ENCODE data around the gene CHN2.
A peak's percentile ranks its signal among the peaks of the same experiment; 100 is the strongest.

The CHN2 gene

GRCh38 chr7:29370531-29371314, 176.1 kb downstream of the CHN2 start:
- DNase-seq = no peak

GRCh38 chr7:29371472-29371871, 176.9 kb downstream of the CHN2 start:
- DNase-seq = no peak

- no peak for DNase-seq
These were observed 177.9 kb downstream of the CHN2 start for GRCh38 chr7:29372351-29373090.

- DNase-seq = no peak
These were observed 181.3 kb downstream of the CHN2 start for GRCh38 chr7:29375641-29376562.

GRCh38 chr7:29377718-29378117, 183.1 kb downstream of the CHN2 start:
- no peak for DNase-seq

- no peak for DNase-seq
These were observed 185.0 kb downstream of the CHN2 start for GRCh38 chr7:29379551-29379950.

- peak; percentile 13 to 79 for DNase-seq
These were observed 186.9 kb downstream of the CHN2 start for GRCh38 chr7:29381206-29382094.

GRCh38 chr7:29384277-29384676, 189.7 kb downstream of the CHN2 start:
- DNase-seq = no peak

- DNase-seq = no peak
These were observed 190.7 kb downstream of the CHN2 start for GRCh38 chr7:29385214-29385814.

- DNase-seq = no peak
These were observed 191.7 kb downstream of the CHN2 start for GRCh38 chr7:29386196-29386765.

- no peak for DNase-seq
These were observed 196.7 kb downstream of the CHN2 start for GRCh38 chr7:29391262-29391661.

- DNase-seq = no peak
These were observed 199.7 kb downstream of the CHN2 start for GRCh38 chr7:29394321-29394720.

- peak in 1 of 2 experiments; percentile 24 for DNase-seq
These were observed 202.0 kb downstream of the CHN2 start for GRCh38 chr7:29396563-29396962.

GRCh38 chr7:29397398-29397797, 202.8 kb downstream of the CHN2 start:
- no peak for DNase-seq

- DNase-seq = no peak
These were observed 203.4 kb downstream of the CHN2 start for GRCh38 chr7:29398011-29398410.

GRCh38 chr7:29400437-29400836, 205.9 kb downstream of the CHN2 start:
- DNase-seq = no peak

GRCh38 chr7:29401769-29402168, 207.2 kb downstream of the CHN2 start:
- no peak for DNase-seq

- DNase-seq = no peak
These were observed 211.3 kb downstream of the CHN2 start for GRCh38 chr7:29405891-29406290.

GRCh38 chr7:29406366-29406765, 211.8 kb downstream of the CHN2 start:
- no peak for DNase-seq

- peak; percentile 31 to 87 for DNase-seq
These were observed 214.3 kb downstream of the CHN2 start for GRCh38 chr7:29408841-29409243.

GRCh38 chr7:29410996-29411395, 216.4 kb downstream of the CHN2 start:
- no peak for DNase-seq
